Measurements from ENCODE around the gene PTPN4.

PTPN4 gene

GRCh38 chr2:120001471-120001870 lies 241.7 kb downstream of the PTPN4 start:
- DNase-seq, result no peak
- Histone ChIP-seq H3K4me3 (ENCODE audit: low read length) (no peak overlapping the region), H3K27me3 (replicated peaks; ENCODE audit: insufficient read depth, low read length) (no peaks in the 10 kb centered on the region), H3K4me2 (ENCODE audit: low read depth, low read length) (no peak overlapping the region), H3K4me1 (ENCODE audit: low read length) (peaks cover 7% of the 10 kb centered on the region), H2AFZ (ENCODE audit: low read length) (no peak overlapping the region), H3K9ac (ENCODE audit: low read length) (no peak overlapping the region), H3K9me2 (replicated peaks; ENCODE audit: insufficient read depth, low read length) (no peaks in the 10 kb centered on the region), H4K20me1 (ENCODE audit: insufficient read depth, low read length) (no peaks in the 10 kb centered on the region), H3K79me2 (ENCODE audit: low read length) (no peaks in the 10 kb centered on the region), H3K36me3 (replicated peaks; ENCODE audit: insufficient read depth, low read length) (no peaks in the 10 kb centered on the region), H3K27ac (ENCODE audit: low read length) (no peak overlapping the region; the same call in 1 of the 2 replicates), H3K9me3 (replicated peaks; ENCODE audit: insufficient read depth, low read length) (no peaks in the 10 kb centered on the region), H3F3A (ENCODE audit: insufficient read depth, low read length) (peaks cover 7% of the 10 kb centered on the region)
- TF ChIP-seq EZH2phosphoT487 (IDR thresholded peaks at IDR 0.05; ENCODE audit: low read length) (no peak), CTCF (IDR thresholded peaks at IDR 0.05; ENCODE audit: low read length) (no peak), EZH2 (optimal IDR thresholded peaks at IDR 0.05; ENCODE audit: low read depth, low read length) (no peak)

- no peak for DNase-seq
- Histone ChIP-seq H3F3A (ENCODE audit: insufficient read depth, low read length) (peaks cover 21% of the 10 kb centered on the region), H3K9ac (ENCODE audit: low read length) (no peak overlapping the region), H3K27me3 (replicated peaks; ENCODE audit: insufficient read depth, low read length) (no peaks in the 10 kb centered on the region), H3K4me3 (ENCODE audit: low read length) (no peak overlapping the region), H4K20me1 (ENCODE audit: insufficient read depth, low read length) (no peaks in the 10 kb centered on the region), H3K9me3 (replicated peaks; ENCODE audit: insufficient read depth, low read length) (no peaks in the 10 kb centered on the region), H3K79me2 (ENCODE audit: low read length) (no peaks in the 10 kb centered on the region), H3K4me1 (ENCODE audit: low read length) (peaks cover 11% of the 10 kb centered on the region), H3K27ac (ENCODE audit: low read length) (no peak overlapping the region), H3K4me2 (ENCODE audit: low read depth, low read length) (no peak overlapping the region), H3K9me2 (replicated peaks; ENCODE audit: insufficient read depth, low read length) (no peaks in the 10 kb centered on the region), H2AFZ (ENCODE audit: low read length) (no peak overlapping the region), H3K36me3 (replicated peaks; ENCODE audit: insufficient read depth, low read length) (no peaks in the 10 kb centered on the region)
- TF ChIP-seq CTCF (IDR thresholded peaks at IDR 0.05; ENCODE audit: low read length) (no peak), EZH2phosphoT487 (IDR thresholded peaks at IDR 0.05; ENCODE audit: low read length) (no peak), EZH2 (optimal IDR thresholded peaks at IDR 0.05; ENCODE audit: low read depth, low read length) (no peak)
These were observed 244.5 kb downstream of the PTPN4 start for GRCh38 chr2:120004254-120004653.

- Histone ChIP-seq H3K4me1 (ENCODE audit: low read length) (peaks cover 15% of the 10 kb centered on the region), H3K4me2 (ENCODE audit: low read depth, low read length) (peak overlapping the region; percentile 88), H3K9me3 (replicated peaks; ENCODE audit: insufficient read depth, low read length) (no peaks in the 10 kb centered on the region), H3F3A (ENCODE audit: insufficient read depth, low read length) (peaks cover 25% of the 10 kb centered on the region), H3K9me2 (replicated peaks; ENCODE audit: insufficient read depth, low read length) (no peaks in the 10 kb centered on the region), H3K36me3 (replicated peaks; ENCODE audit: insufficient read depth, low read length) (no peaks in the 10 kb centered on the region), H3K27me3 (replicated peaks; ENCODE audit: insufficient read depth, low read length) (no peaks in the 10 kb centered on the region), H4K20me1 (ENCODE audit: insufficient read depth, low read length) (no peaks in the 10 kb centered on the region), H2AFZ (ENCODE audit: low read length) (peak overlapping the region; percentile 61), H3K79me2 (ENCODE audit: low read length) (no peaks in the 10 kb centered on the region), H3K9ac (ENCODE audit: low read length) (peak overlapping the region; percentile 58; the same call in 1 of the 2 replicates), H3K27ac (ENCODE audit: low read length) (peak overlapping the region; percentile 75), H3K4me3 (ENCODE audit: low read length) (peak overlapping the region; percentile 54)
- TF ChIP-seq EZH2phosphoT487 (IDR thresholded peaks at IDR 0.05; ENCODE audit: low read length), result no peak
- no peak for TF ChIP-seq CTCF (IDR thresholded peaks at IDR 0.05; ENCODE audit: low read length)
- no peak for TF ChIP-seq EZH2 (optimal IDR thresholded peaks at IDR 0.05; ENCODE audit: low read depth, low read length)
- peak; percentile 58 for DNase-seq
These were observed 246.3 kb downstream of the PTPN4 start for GRCh38 chr2:120005834-120006521.

Measured in MM.1S (cell line).